Astrocyte (in vitro differentiated cells and primary cell): ENCODE measurements around the gene NCOA5.

Source experiments
- EZH2 ChIP-seq: IDR thresholded peaks from 2 replicates; pipeline ENCODE4 v1.6.1; 2012; ENCODE audit warnings: mild to moderate bottlenecking, low read length, inconsistent platforms; ENCODE audit not compliant: insufficient read depth
- TF ChIP-seq, protein P1 (sequence below): IDR thresholded peaks from 2 replicates; pipeline ENCODE4 v1.5.1; 2011; ENCODE audit warnings: low read depth, mild to moderate bottlenecking, inconsistent platforms, low read length, moderate library complexity; ENCODE audit not compliant: insufficient read depth

DNA sequence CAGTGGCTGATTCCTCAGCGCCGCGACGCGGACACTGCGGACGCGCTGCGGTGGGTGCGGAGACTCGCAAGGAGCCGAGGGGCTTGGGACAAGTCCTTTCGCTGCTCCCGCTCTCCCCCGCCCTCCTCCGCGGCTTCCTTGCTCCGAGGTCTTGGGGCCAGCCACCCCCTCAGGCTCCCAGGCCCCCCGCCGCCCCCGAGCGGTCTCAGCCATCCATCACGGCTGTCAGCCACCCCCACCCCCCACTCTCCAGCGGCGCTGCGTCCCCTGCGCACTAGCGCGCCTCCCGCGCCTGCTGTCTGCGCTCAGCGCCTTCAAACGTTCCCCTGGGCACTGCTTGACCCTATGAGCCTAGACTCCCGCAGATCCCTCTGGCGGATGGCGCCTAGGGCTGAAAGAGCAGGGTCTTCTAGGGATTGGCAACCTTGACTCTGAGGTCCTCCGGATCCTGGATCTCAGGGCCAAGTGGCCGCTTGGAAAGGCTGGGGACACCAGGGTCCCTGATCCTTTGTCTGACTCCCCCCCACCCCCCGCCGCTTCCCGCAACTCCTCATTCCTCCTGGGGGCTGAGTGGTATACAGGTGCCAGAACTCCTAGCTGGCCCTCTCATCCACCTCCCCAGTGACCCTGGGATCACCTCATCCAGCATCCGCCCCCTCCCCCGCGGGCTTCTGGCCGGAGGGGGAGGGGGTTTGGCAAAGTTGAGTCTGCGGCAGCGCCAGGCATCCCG is 59.3 kb downstream of the NCOA5 start:
- TF ChIP-seq, protein P1, sequence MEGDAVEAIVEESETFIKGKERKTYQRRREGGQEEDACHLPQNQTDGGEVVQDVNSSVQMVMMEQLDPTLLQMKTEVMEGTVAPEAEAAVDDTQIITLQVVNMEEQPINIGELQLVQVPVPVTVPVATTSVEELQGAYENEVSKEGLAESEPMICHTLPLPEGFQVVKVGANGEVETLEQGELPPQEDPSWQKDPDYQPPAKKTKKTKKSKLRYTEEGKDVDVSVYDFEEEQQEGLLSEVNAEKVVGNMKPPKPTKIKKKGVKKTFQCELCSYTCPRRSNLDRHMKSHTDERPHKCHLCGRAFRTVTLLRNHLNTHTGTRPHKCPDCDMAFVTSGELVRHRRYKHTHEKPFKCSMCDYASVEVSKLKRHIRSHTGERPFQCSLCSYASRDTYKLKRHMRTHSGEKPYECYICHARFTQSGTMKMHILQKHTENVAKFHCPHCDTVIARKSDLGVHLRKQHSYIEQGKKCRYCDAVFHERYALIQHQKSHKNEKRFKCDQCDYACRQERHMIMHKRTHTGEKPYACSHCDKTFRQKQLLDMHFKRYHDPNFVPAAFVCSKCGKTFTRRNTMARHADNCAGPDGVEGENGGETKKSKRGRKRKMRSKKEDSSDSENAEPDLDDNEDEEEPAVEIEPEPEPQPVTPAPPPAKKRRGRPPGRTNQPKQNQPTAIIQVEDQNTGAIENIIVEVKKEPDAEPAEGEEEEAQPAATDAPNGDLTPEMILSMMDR: no peak
- no peak for TF ChIP-seq EZH2
